Skeletal muscle satellite cell (primary cell): Measurements from ENCODE around the gene HBB.

ENCODE experiments used
- H3K27me3 ChIP-seq: 2 replicates; pipeline ENCODE4 v1.7.0; 2013; ENCODE audit warnings: low read length; ENCODE audit not compliant: control insufficient read depth, insufficient read depth
- H3K36me3 ChIP-seq: 2 replicates; pipeline ENCODE4 v1.7.0; 2013; ENCODE audit warnings: mild to moderate bottlenecking, control low read depth, low read length; ENCODE audit not compliant: insufficient read depth
- H3K4me1 ChIP-seq: 2 replicates; pipeline ENCODE4 v1.7.0; 2013; ENCODE audit warnings: low read length; ENCODE audit not compliant: control insufficient read depth, insufficient read depth
- H3K4me2 ChIP-seq: 2 replicates; pipeline ENCODE4 v1.7.0; 2013; ENCODE audit warnings: mild to moderate bottlenecking, low read length
- H3K4me3 ChIP-seq: 2 replicates; pipeline ENCODE4 v1.7.0; 2013; ENCODE audit warnings: low read length
- H3K9ac ChIP-seq: 2 replicates; pipeline ENCODE4 v1.7.0; 2013; ENCODE audit warnings: mild to moderate bottlenecking, low read depth, low read length, moderate library complexity
- H3K9me3 ChIP-seq: replicated peaks from 2 replicates; pipeline ENCODE4 v1.7.0; 2013; ENCODE audit warnings: mild to moderate bottlenecking, control low read depth, low read length

Gene HBB

GRCh38 chr11:5188201-5188600 lies 38.7 kb downstream of the HBB start:
- no peaks in the 10 kb centered on the region for H3K4me1 ChIP-seq
- no peaks in the 10 kb centered on the region for H3K27me3 ChIP-seq
- H3K9me3 ChIP-seq = no peaks in the 10 kb centered on the region
- no peak overlapping the region for H3K4me2 ChIP-seq
- H3K4me3 ChIP-seq = no peak overlapping the region
- no peaks in the 10 kb centered on the region for H3K36me3 ChIP-seq
- H3K9ac ChIP-seq = no peak overlapping the region

DNA sequence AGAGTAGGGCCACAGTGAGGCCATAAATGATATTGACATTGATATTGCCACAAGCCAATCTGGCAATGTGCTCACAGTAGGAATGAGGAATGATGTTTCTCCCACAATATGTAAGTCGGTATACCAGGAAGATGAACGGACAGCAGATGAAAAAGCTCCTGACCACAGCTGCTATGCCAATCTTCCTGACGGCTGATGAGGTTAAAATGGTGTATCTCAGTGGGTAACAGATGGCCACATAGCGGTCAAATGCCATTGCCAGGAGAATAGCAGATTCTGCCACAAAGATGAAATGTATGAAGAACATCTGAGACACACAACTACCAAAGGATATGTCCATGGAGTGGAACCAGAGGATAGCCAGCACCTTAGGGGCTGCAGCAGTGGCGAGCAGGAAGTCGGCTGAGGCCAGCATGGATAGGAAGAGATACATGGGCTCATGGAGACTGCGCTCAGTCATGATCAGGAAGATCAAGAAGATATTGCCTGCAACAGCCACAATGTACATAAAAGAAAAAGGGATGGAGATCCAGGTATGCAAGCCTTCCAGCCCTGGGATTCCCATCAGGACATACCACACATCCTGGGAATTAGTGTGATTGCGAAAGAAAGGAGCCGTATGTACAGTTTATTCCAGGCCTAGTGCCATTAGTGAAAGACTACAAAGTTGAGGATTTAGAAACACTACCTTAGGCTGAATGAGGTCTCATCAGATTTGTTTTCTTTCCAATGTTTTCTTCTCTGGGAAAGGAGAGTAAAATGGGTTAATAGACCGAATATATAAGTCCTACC lies 48.6 kb downstream of the HBB start:
- no peak overlapping the region for H3K4me3 ChIP-seq
- H3K9ac ChIP-seq = no peak overlapping the region
- no peak overlapping the region for H3K4me2 ChIP-seq
- H3K36me3 ChIP-seq = no peaks in the 10 kb centered on the region
- H3K27me3 ChIP-seq = no peaks in the 10 kb centered on the region
- no peaks in the 10 kb centered on the region for H3K4me1 ChIP-seq
- no peaks in the 10 kb centered on the region for H3K9me3 ChIP-seq
